AG09309 (cell line): ENCODE data around the gene TRIM67.

ENCODE experiments used
- DNase-seq: peaks from one replicate; pipeline ENCODE4 v3.0.0-alpha.2; 2010; ENCODE audit warnings: low read depth
- H3K4me3 ChIP-seq: 2 replicates; pipeline ENCODE4 v1.5.1; 2011; ENCODE audit warnings: mild to moderate bottlenecking, low read depth, low read length, moderate library complexity; ENCODE audit not compliant: control insufficient read depth
- CTCF ChIP-seq: IDR thresholded peaks from 2 replicates; pipeline ENCODE4 v1.5.1; 2011; ENCODE audit warnings: mild to moderate bottlenecking, low read depth, low read length, inconsistent platforms; ENCODE audit not compliant: insufficient read depth, control insufficient read depth; ENCODE audit errors: missing control alignments

TRIM67 gene

GRCh38 chr1:231242516-231243198 lies 80.8 kb downstream of the TRIM67 start:
- no peak overlapping the region for H3K4me3 ChIP-seq
- DNase-seq = no peak
- TF ChIP-seq CTCF = no peak

GRCh38 chr1:231248778-231249177 lies 86.9 kb downstream of the TRIM67 start:
- no peak overlapping the region for H3K4me3 ChIP-seq
- DNase-seq = no peak
- no peak for TF ChIP-seq CTCF

GRCh38 chr1:231252336-231252735 lies 90.5 kb downstream of the TRIM67 start:
- no peak for TF ChIP-seq CTCF
- no peak overlapping the region for H3K4me3 ChIP-seq
- no peak for DNase-seq

GRCh38 chr1:231260351-231260750 lies 98.5 kb downstream of the TRIM67 start:
- DNase-seq = no peak
- no peak for TF ChIP-seq CTCF
- no peak overlapping the region for H3K4me3 ChIP-seq

- DNase-seq = no peak
- TF ChIP-seq CTCF = no peak
- no peak overlapping the region for H3K4me3 ChIP-seq
Measured at GRCh38 chr1:231264642-231265041, 102.8 kb downstream of the TRIM67 start.

GRCh38 chr1:231265379-231265778 lies 103.5 kb downstream of the TRIM67 start:
- TF ChIP-seq CTCF = no peak
- DNase-seq = no peak
- no peak overlapping the region for H3K4me3 ChIP-seq
